H1 (cell line): ENCODE data around the gene LORICRIN.

Source experiments
- CHD1 ChIP-seq: IDR thresholded peaks from 2 replicates; pipeline ENCODE4 v1.6.1; 2012; ENCODE audit warnings: low read depth, low read length, improper control_type of control experiment
- EP300 ChIP-seq, 2 experiments: IDR thresholded peaks; 1 replicate in 1 of 2; 2 replicates in 1 of 2; pipeline ENCODE4 v1.6.1; 2011 to 2012; ENCODE audit warnings: low read depth in 2 of 2, low read length in 2 of 2, mild to moderate bottlenecking in 2 of 2, borderline replicate concordance in 1 of 2, inconsistent platforms in 1 of 2, moderate library complexity in 1 of 2
- EZH2 ChIP-seq: fragments of 200-600 bp; sonication (generic); IDR thresholded peaks from 2 replicates; pipeline ENCODE4 v1.7.1; 2012; ENCODE audit warnings: low read depth, mild to moderate bottlenecking, moderate library complexity, low read length, inconsistent platforms; ENCODE audit not compliant: severe bottlenecking
- GTF2F1 ChIP-seq: IDR thresholded peaks from 2 replicates; pipeline ENCODE4 v1.6.1; 2012; ENCODE audit warnings: low read depth, low read length, improper control_type of control experiment, borderline replicate concordance
- HDAC2 ChIP-seq, 2 experiments: fragments of 300-600 bp in 1 of 2; sonication (generic) in 1 of 2; IDR thresholded peaks; 2 replicates each; pipeline ENCODE4 v1.6.1; 2011 to 2012; ENCODE audit warnings: low read depth in 2 of 2, low read length in 2 of 2, mild to moderate bottlenecking in 2 of 2, moderate library complexity in 2 of 2, borderline replicate concordance in 1 of 2, inconsistent platforms in 1 of 2
- JUN ChIP-seq: IDR thresholded peaks from 2 replicates; pipeline ENCODE4 v1.6.1; 2011; ENCODE audit warnings: low read depth, mild to moderate bottlenecking, improper control_type of control experiment, low read length
- MAFK ChIP-seq: IDR thresholded peaks from 2 replicates; pipeline ENCODE4 v1.6.1; 2012; ENCODE audit warnings: low read depth, mild to moderate bottlenecking, improper control_type of control experiment, low read length
- RNF2 ChIP-seq: fragments of 200-900, 300-1000 bp; sonication (generic); IDR thresholded peaks from 2 replicates; pipeline ENCODE4 v1.7.1; 2016; ENCODE audit warnings: borderline replicate concordance, low read depth, mild to moderate bottlenecking, antibody characterized with exemption, low read length; ENCODE audit not compliant: poor library complexity, severe bottlenecking; ENCODE audit errors: missing control alignments
- SIN3A ChIP-seq, 2 experiments: IDR thresholded peaks in 1 of 2; conservative IDR thresholded peaks in 1 of 2; 2 replicates each; pipeline ENCODE4 v1.6.1; 2011 to 2012; ENCODE audit warnings: low read length in 2 of 2, improper control_type of control experiment in 1 of 2, low read depth in 1 of 2, mild to moderate bottlenecking in 1 of 2
- SUZ12 ChIP-seq: fragments of 200-600 bp; sonication (generic); IDR thresholded peaks from 2 replicates; pipeline ENCODE4 v1.6.1; 2012; ENCODE audit warnings: mild to moderate bottlenecking, inconsistent platforms, low read length, moderate library complexity, mixed read lengths
- TBP ChIP-seq: IDR thresholded peaks from 2 replicates; pipeline ENCODE4 v1.6.1; 2011; ENCODE audit warnings: low read depth, low read length, improper control_type of control experiment
- TF ChIP-seq, protein P1 (sequence below), 3 experiments: IDR thresholded peaks; 1 replicate in 2 of 3; 2 replicates in 1 of 3; pipeline versions ENCODE4 v1.5.1 to v1.6.1; 2011; ENCODE audit warnings: low read length in 3 of 3, mild to moderate bottlenecking in 3 of 3, inconsistent platforms in 2 of 3, low read depth in 1 of 3, moderate library complexity in 1 of 3; ENCODE audit not compliant: insufficient read depth in 1 of 3; ENCODE audit errors: control extremely low read depth in 1 of 3
- TF ChIP-seq, protein P2 (sequence below): IDR thresholded peaks from 2 replicates; pipeline ENCODE4 v1.6.1; 2012; ENCODE audit warnings: inconsistent platforms

DNA sequence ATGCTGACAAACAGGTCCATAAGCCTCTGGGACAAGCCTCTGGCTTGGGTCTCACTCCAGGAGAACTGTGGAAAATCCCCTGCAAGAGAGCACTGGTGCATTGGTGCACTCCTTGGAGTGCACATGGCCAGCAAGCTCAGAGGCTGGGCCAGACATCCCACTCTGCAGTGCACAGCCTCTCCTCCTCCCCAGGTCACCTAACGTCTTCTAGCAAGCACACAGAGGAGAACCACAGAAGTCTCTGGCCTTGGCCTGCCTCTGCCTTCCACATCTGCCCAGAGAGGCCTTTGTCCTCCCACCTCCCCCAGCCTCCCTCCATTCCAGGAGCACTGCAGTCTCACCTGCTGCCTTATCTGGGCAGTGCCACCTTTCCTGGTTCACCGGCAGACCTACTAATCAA is 49.1 kb downstream of the LORICRIN start:
- TF ChIP-seq, protein P1, sequence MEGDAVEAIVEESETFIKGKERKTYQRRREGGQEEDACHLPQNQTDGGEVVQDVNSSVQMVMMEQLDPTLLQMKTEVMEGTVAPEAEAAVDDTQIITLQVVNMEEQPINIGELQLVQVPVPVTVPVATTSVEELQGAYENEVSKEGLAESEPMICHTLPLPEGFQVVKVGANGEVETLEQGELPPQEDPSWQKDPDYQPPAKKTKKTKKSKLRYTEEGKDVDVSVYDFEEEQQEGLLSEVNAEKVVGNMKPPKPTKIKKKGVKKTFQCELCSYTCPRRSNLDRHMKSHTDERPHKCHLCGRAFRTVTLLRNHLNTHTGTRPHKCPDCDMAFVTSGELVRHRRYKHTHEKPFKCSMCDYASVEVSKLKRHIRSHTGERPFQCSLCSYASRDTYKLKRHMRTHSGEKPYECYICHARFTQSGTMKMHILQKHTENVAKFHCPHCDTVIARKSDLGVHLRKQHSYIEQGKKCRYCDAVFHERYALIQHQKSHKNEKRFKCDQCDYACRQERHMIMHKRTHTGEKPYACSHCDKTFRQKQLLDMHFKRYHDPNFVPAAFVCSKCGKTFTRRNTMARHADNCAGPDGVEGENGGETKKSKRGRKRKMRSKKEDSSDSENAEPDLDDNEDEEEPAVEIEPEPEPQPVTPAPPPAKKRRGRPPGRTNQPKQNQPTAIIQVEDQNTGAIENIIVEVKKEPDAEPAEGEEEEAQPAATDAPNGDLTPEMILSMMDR (IDR thresholded peaks at IDR 0.05; ENCODE audit: control extremely low read depth in 1 of 3, insufficient read depth in 1 of 3, low read depth in 1 of 3, low read length in 3 of 3): no peak
- TF ChIP-seq JUN (no peak), EZH2 (no peak), EP300 (IDR thresholded peaks at IDR 0.05; ENCODE audit: borderline replicate concordance in 1 of 2, low read depth in 2 of 2, low read length in 2 of 2) (no peak), TBP (no peak), CHD1 (no peak), GTF2F1 (no peak), SUZ12 (no peak), SIN3A (conservative IDR thresholded peaks at IDR 0.05 in 1 of 2, IDR thresholded peaks at IDR 0.05 in 1 of 2; ENCODE audit: low read depth in 1 of 2, low read length in 2 of 2) (no peak), RNF2 (no peak), MAFK (no peak), HDAC2 (IDR thresholded peaks at IDR 0.05; ENCODE audit: borderline replicate concordance in 1 of 2, low read depth in 2 of 2, low read length in 2 of 2) (no peak)
- TF ChIP-seq, protein P2, sequence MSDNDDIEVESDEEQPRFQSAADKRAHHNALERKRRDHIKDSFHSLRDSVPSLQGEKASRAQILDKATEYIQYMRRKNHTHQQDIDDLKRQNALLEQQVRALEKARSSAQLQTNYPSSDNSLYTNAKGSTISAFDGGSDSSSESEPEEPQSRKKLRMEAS: no peak
